Mesenchymal stem cell (in vitro differentiated cells and primary cell): ENCODE results near the gene SLC17A4. TPM values are rescaled to one million over a fixed set of nuclear protein-coding genes. Genes with fewer than 3 reads are reported as not detected.

Source experiments
- DNase-seq: peaks from one replicate; pipeline ENCODE4 v3.0.0-alpha.2; 2013
- H2AFZ ChIP-seq: one replicate; pipeline ENCODE4 v1.6.1; 2013; ENCODE audit warnings: low read depth, mild to moderate bottlenecking, control low read depth, inconsistent platforms, low read length, moderate library complexity
- H2AK5ac ChIP-seq: 2 replicates; pipeline ENCODE4 v1.6.1; 2013; ENCODE audit warnings: low read length, moderate library complexity, mild to moderate bottlenecking, inconsistent platforms; ENCODE audit not compliant: severe bottlenecking
- H2BK120ac ChIP-seq: one replicate; pipeline ENCODE4 v1.6.1; 2013; ENCODE audit warnings: low read depth, mild to moderate bottlenecking, inconsistent platforms, low read length, moderate library complexity
- H2BK12ac ChIP-seq, 2 experiments: one replicate each; pipeline ENCODE4 v1.6.1; 2013; ENCODE audit warnings: inconsistent platforms in 2 of 2, low read length in 2 of 2, mild to moderate bottlenecking in 2 of 2, moderate library complexity in 2 of 2, control low read depth in 1 of 2
- H2BK15ac ChIP-seq: one replicate; pipeline ENCODE4 v1.6.1; 2013; ENCODE audit warnings: mild to moderate bottlenecking, low read depth, inconsistent platforms; ENCODE audit not compliant: poor library complexity, severe bottlenecking
- H2BK5ac ChIP-seq: 2 replicates; pipeline ENCODE4 v1.6.1; 2013; ENCODE audit warnings: low read depth, mild to moderate bottlenecking, low read length, control low read depth, inconsistent platforms; ENCODE audit not compliant: poor library complexity, severe bottlenecking
- H3K14ac ChIP-seq, 2 experiments: one replicate each; pipeline ENCODE4 v1.6.1; 2013; ENCODE audit warnings: inconsistent platforms in 2 of 2, low read length in 2 of 2, control low read depth in 1 of 2, mild to moderate bottlenecking in 1 of 2, moderate library complexity in 1 of 2
- H3K18ac ChIP-seq, 2 experiments: one replicate each; pipeline ENCODE4 v1.6.1; 2013; ENCODE audit warnings: inconsistent platforms in 2 of 2, low read length in 2 of 2, control low read depth in 1 of 2, low read depth in 1 of 2, mild to moderate bottlenecking in 1 of 2
- H3K23ac ChIP-seq, 2 experiments: one replicate each; pipeline ENCODE4 v1.6.1; 2013; ENCODE audit warnings: inconsistent platforms in 2 of 2, low read length in 2 of 2, mild to moderate bottlenecking in 2 of 2, moderate library complexity in 2 of 2, control low read depth in 1 of 2
- H3K27ac ChIP-seq: 2 replicates; pipeline ENCODE4 v1.5.1; 2013; ENCODE audit warnings: mild to moderate bottlenecking, moderate library complexity, low read length, control low read depth, inconsistent platforms; ENCODE audit not compliant: poor library complexity, severe bottlenecking
- H3K27me3 ChIP-seq, 2 experiments: 2 replicates each; pipeline versions ENCODE4 v1.6.1 to v1.7.0; 2013; ENCODE audit warnings: low read length in 2 of 2, mild to moderate bottlenecking in 2 of 2, moderate library complexity in 2 of 2, control low read depth in 1 of 2, inconsistent platforms in 1 of 2; ENCODE audit not compliant: control insufficient read depth in 1 of 2, insufficient read depth in 1 of 2
- H3K36me3 ChIP-seq, 2 experiments: 2 replicates each; pipeline versions ENCODE4 v1.6.1 to v1.7.0; 2013; ENCODE audit warnings: low read length in 2 of 2, control low read depth in 1 of 2, inconsistent platforms in 1 of 2, low read depth in 1 of 2, mild to moderate bottlenecking in 1 of 2; ENCODE audit not compliant: insufficient read depth in 2 of 2, control insufficient read depth in 1 of 2
- H3K4ac ChIP-seq, 2 experiments: one replicate each; pipeline ENCODE4 v1.6.1; 2013; ENCODE audit warnings: inconsistent platforms in 2 of 2, low read length in 2 of 2, mild to moderate bottlenecking in 2 of 2, moderate library complexity in 2 of 2, control low read depth in 1 of 2, low read depth in 1 of 2
- H3K4me1 ChIP-seq: 2 replicates; pipeline ENCODE4 v1.6.1; 2013; ENCODE audit warnings: low read depth, low read length, control low read depth; ENCODE audit not compliant: control insufficient read depth, insufficient read depth
- H3K4me2 ChIP-seq: 2 replicates; pipeline ENCODE4 v1.6.1; 2013; ENCODE audit warnings: low read length, mild to moderate bottlenecking, inconsistent platforms; ENCODE audit not compliant: poor library complexity, severe bottlenecking
- H3K4me3 ChIP-seq, 2 experiments: 2 replicates each; pipeline versions ENCODE4 v1.5.1 to v1.7.0; 2013; ENCODE audit warnings: low read length in 2 of 2, mild to moderate bottlenecking in 2 of 2, control low read depth in 1 of 2, low read depth in 1 of 2; ENCODE audit not compliant: insufficient read depth in 1 of 2
- H3K79me1 ChIP-seq: replicated peaks from 2 replicates; pipeline ENCODE4 v1.6.1; 2013; ENCODE audit warnings: mild to moderate bottlenecking, control low read depth, low read length, inconsistent platforms; ENCODE audit not compliant: poor library complexity, severe bottlenecking
- H3K9ac ChIP-seq: 2 replicates; pipeline ENCODE4 v1.7.0; 2013; ENCODE audit warnings: mild to moderate bottlenecking, low read length, moderate library complexity
- H3K9me3 ChIP-seq: 2 replicates; pipeline ENCODE4 v1.7.0; 2013; ENCODE audit warnings: mild to moderate bottlenecking, low read length; ENCODE audit not compliant: control insufficient read depth
- H4K8ac ChIP-seq: one replicate; pipeline ENCODE4 v1.6.1; 2013; ENCODE audit warnings: inconsistent platforms, mild to moderate bottlenecking, low read length, moderate library complexity
- H4K91ac ChIP-seq: one replicate; pipeline ENCODE4 v1.6.1; 2013; ENCODE audit warnings: mild to moderate bottlenecking, low read length, inconsistent platforms
- WGBS: methylation state at CpG from one replicate; pipeline ENCODE4 v1.1.7; 2013; ENCODE audit warnings: mixed read lengths; 5-methylcytosine and 5-hydroxymethylcytosine counted together
- polyA plus RNA-seq, 2 experiments: library from polyadenylated mRNA; stranded (reverse); fragments of 200-250 nt; gene quantifications; one replicate each; pipeline ENCODE4 v1.2.3, GENCODE V29; 2013

The SLC17A4 gene, protein sequence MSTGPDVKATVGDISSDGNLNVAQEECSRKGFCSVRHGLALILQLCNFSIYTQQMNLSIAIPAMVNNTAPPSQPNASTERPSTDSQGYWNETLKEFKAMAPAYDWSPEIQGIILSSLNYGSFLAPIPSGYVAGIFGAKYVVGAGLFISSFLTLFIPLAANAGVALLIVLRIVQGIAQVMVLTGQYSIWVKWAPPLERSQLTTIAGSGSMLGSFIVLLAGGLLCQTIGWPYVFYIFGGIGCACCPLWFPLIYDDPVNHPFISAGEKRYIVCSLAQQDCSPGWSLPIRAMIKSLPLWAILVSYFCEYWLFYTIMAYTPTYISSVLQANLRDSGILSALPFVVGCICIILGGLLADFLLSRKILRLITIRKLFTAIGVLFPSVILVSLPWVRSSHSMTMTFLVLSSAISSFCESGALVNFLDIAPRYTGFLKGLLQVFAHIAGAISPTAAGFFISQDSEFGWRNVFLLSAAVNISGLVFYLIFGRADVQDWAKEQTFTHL
- not detected for polyA plus RNA-seq (2013, experiment 1 of 2)
- polyA plus RNA-seq (2013, experiment 2 of 2) = not detected

GRCh38 chr6:25754535-25754934 is at the start of gene SLC17A4:
Gene SLC17A4, plus strand, starts transcription at chr6:25754742. Its CDS starts 7,221 bp downstream, at chr6:25761963.
- H2BK120ac ChIP-seq = no peak within 1 kb of the TSS
- no peak within 1 kb of the TSS for H3K18ac ChIP-seq
- H3K9me3 ChIP-seq = no peaks in the 10 kb centered on the region
- no peak within 1 kb of the TSS for H4K8ac ChIP-seq
- peak within 1 kb of the TSS; percentile 72 for H3K27ac ChIP-seq
- no peak within 1 kb of the TSS for H3K4ac ChIP-seq
- H3K27me3 ChIP-seq = peaks cover 0 to 31% of the 10 kb centered on the region in 2 experiments
- no peak within 1 kb of the TSS for H3K14ac ChIP-seq
- H2AFZ ChIP-seq = no peak within 1 kb of the TSS
- no peak within 1 kb of the TSS for H2AK5ac ChIP-seq
- peaks cover 1% of the 10 kb centered on the region for H3K4me1 ChIP-seq
- H2BK15ac ChIP-seq = no peak within 1 kb of the TSS
- no peak within 1 kb of the TSS for H3K23ac ChIP-seq
- no peak within 1 kb of the TSS for H3K4me3 ChIP-seq
- H3K4me2 ChIP-seq = peak within 1 kb of the TSS; percentile 12
- no peak for DNase-seq
- no peak within 1 kb of the TSS for H4K91ac ChIP-seq
- no peak within 1 kb of the TSS for H2BK5ac ChIP-seq
- H3K36me3 ChIP-seq = no peaks in the 10 kb centered on the region
- H2BK12ac ChIP-seq = no peak within 1 kb of the TSS
- H3K9ac ChIP-seq = no peak within 1 kb of the TSS
- H3K79me1 ChIP-seq = no peaks in the 10 kb centered on the region

DNA sequence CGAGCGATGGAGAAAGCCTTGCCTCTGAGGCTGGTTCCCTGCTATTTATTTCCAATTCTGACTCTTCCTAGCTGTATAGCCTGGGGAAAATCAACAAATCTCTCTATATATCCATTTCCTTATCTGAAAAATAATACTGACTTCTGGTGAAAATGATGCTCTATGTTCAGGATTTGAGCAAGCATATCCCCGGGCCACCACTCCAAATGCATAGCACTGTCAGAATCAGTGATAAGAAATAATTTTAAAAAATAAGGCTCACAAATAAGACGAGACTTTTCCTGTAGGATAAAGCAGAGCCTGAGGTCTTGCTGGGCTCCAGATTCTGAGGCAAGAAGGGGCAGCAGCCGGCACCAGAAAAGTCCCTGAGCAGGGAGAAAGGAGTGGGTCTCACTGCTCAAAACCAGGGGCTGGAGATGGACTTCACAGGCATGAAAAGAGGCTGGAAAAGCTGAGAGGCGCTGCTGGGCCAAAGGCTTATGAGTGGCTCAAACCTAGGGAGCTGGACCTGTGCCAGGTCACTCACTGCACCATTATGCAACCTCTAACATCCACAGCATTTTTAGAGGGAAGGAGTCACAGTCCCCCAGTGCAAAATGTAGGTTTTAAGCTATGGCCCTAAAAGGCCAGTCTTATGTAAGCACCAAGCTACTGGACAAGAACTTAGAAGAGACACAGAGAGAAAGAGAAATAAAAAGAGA is 48.1 kb upstream of the SLC17A4 start:
- no peak overlapping the region for H3K4me2 ChIP-seq
- no peaks in the 10 kb centered on the region for H3K9me3 ChIP-seq
- no peak overlapping the region for H2AK5ac ChIP-seq
- H2BK15ac ChIP-seq = no peak overlapping the region
- WGBS = 70% methylated on average over 5 of the region's 6 CpGs
- no peak overlapping the region for H2BK120ac ChIP-seq
- no peak overlapping the region for H4K91ac ChIP-seq
- no peaks in the 10 kb centered on the region for H3K36me3 ChIP-seq
- no peak overlapping the region for H3K4me3 ChIP-seq
- H3K14ac ChIP-seq = no peak overlapping the region
- H2AFZ ChIP-seq = no peak overlapping the region
- no peak overlapping the region for H3K23ac ChIP-seq
- H3K27ac ChIP-seq = no peak overlapping the region
- H2BK5ac ChIP-seq = no peak overlapping the region
- H2BK12ac ChIP-seq = no peak overlapping the region
- H3K4me1 ChIP-seq = peaks cover 2% of the 10 kb centered on the region
- H4K8ac ChIP-seq = no peak overlapping the region
- H3K79me1 ChIP-seq = no peaks in the 10 kb centered on the region
- no peak overlapping the region for H3K9ac ChIP-seq
- peak; percentile 2 for DNase-seq
- H3K27me3 ChIP-seq = no peaks in the 10 kb centered on the region
- H3K18ac ChIP-seq = no peak overlapping the region
- H3K4ac ChIP-seq = no peak overlapping the region

- H3K79me1 ChIP-seq = no peaks in the 10 kb centered on the region
- H2BK120ac ChIP-seq = no peak overlapping the region
- H2BK12ac ChIP-seq = no peak overlapping the region
- WGBS = 90% methylated on average over 10 of the region's 10 CpGs
- H3K18ac ChIP-seq = no peak overlapping the region
- no peak for DNase-seq
- no peak overlapping the region for H3K14ac ChIP-seq
- H3K4me2 ChIP-seq = no peak overlapping the region
- H2AFZ ChIP-seq = no peak overlapping the region
- H2AK5ac ChIP-seq = no peak overlapping the region
- no peaks in the 10 kb centered on the region for H3K36me3 ChIP-seq
- H3K9ac ChIP-seq = no peak overlapping the region
- H2BK15ac ChIP-seq = no peak overlapping the region
- H4K8ac ChIP-seq = no peak overlapping the region
- no peaks in the 10 kb centered on the region for H3K27me3 ChIP-seq
- peaks cover 2% of the 10 kb centered on the region for H3K4me1 ChIP-seq
- no peak overlapping the region for H4K91ac ChIP-seq
- H3K9me3 ChIP-seq = no peaks in the 10 kb centered on the region
- H3K23ac ChIP-seq = no peak overlapping the region
- no peak overlapping the region for H3K4me3 ChIP-seq
- no peak overlapping the region for H3K4ac ChIP-seq
- no peak overlapping the region for H3K27ac ChIP-seq
- H2BK5ac ChIP-seq = no peak overlapping the region
These were observed 44.8 kb upstream of the SLC17A4 start for GRCh38 chr6:25709761-25710160.

DNA sequence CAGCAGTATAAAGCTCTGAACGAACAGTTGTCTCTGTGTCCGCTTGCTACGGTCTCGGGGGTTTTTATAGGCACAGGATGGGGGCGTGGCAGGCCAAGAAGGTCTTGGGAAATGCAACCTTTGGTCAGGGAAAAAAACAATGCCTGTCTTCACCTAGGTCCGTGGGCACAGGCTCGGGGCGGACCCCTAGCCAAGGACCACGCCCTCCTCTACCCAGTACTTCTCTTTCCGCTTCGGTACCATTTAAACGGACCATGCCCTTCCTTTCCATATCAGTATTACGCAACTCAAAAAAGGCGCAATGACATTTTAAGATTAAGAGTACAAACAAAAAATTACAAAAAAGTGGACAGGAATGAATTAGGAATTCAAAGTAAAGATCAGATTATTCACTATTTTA is 44.3 kb upstream of the SLC17A4 start:
- Histone ChIP-seq H3K4me3 (no peak overlapping the region), H3K23ac (no peak overlapping the region), H3K36me3 (no peaks in the 10 kb centered on the region), H3K9me3 (no peaks in the 10 kb centered on the region), H4K8ac (no peak overlapping the region), H3K14ac (no peak overlapping the region), H2AK5ac (no peak overlapping the region), H2AFZ (no peak overlapping the region), H3K9ac (no peak overlapping the region), H3K4me2 (no peak overlapping the region), H2BK5ac (no peak overlapping the region), H4K91ac (no peak overlapping the region), H2BK12ac (no peak overlapping the region), H3K27ac (no peak overlapping the region), H3K4me1 (peaks cover 2% of the 10 kb centered on the region), H3K18ac (no peak overlapping the region), H2BK120ac (no peak overlapping the region), H3K4ac (no peak overlapping the region), H3K79me1 (no peaks in the 10 kb centered on the region), H2BK15ac (no peak overlapping the region), H3K27me3 (no peaks in the 10 kb centered on the region)
- no peak for DNase-seq
- WGBS = 74% methylated on average over 11 of the region's 14 CpGs
